Lung microvascular endothelial cell (primary cell): ENCODE data around the gene KCNK10. TPM values are rescaled to one million over a fixed set of nuclear protein-coding genes. Genes with fewer than 3 reads are reported as not detected.

Experiments used
- DNase-seq, 2 donors: peaks; one replicate each; pipeline versions ENCODE4 v3.0.0 to v3.0.0-alpha.2; 2010; ENCODE audit warnings: low read depth in 2 of 2
- total RNA-seq: library from RNA; depleted of rRNA; stranded (reverse); fragments of >200 nt; gene quantifications from 2 replicates; pipeline ENCODE4 v1.2.1, GENCODE V29; 2014

KCNK10 gene
- total RNA-seq, 1 donor from 2014 or later = not detected

GRCh38 chr14:88321692-88322503, 1.2 kb downstream of the KCNK10 start:
- no peak for DNase-seq

DNA sequence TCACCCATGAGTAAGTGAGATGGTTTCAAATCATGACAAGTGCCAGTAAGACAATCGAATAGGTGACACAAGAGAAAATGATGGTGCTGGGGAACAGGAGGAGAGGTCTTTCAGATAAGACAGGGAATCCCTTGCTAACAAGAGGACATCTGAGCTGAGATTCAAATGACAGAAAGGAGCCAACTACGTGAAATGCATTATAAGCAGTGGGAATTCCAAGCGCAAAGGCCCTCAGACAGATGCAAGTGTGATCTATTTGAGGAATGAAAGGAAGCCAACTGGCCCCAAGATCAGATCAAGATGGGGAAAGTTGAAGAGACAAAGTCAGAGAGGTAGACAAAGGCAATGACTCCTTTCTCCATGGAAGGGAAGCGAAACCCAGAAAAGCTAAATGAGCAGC, 4.7 kb downstream of the KCNK10 start:
- DNase-seq = no peak

- no peak for DNase-seq
These were observed 6.5 kb downstream of the KCNK10 start for GRCh38 chr14:88316521-88316920.

GRCh38 chr14:88312257-88312656, 10.8 kb downstream of the KCNK10 start:
- DNase-seq = no peak

DNA sequence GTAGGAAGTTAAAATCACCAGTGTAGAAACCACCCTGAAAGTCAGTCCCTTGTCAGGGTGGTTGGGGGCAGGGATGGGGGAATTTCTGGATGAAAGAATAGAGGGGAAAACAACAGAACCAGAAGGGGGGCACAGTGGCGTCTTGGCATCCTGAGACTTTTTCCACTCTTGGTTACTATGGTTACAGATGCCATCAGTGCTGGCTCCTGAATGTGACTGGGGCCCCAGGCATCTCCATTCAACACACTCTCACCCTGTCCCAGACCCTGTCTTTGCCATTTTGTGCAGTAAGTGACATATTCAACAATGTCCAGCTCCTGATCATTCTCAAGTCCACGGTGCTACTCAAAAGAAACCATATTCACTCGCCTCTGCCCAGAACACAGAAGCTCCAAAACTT, 11.3 kb downstream of the KCNK10 start:
- no peak for DNase-seq

GRCh38 chr14:88310449-88310848, 12.6 kb downstream of the KCNK10 start:
- no peak for DNase-seq

- DNase-seq = no peak
These were observed 13.0 kb downstream of the KCNK10 start for GRCh38 chr14:88310021-88310420.

DNA sequence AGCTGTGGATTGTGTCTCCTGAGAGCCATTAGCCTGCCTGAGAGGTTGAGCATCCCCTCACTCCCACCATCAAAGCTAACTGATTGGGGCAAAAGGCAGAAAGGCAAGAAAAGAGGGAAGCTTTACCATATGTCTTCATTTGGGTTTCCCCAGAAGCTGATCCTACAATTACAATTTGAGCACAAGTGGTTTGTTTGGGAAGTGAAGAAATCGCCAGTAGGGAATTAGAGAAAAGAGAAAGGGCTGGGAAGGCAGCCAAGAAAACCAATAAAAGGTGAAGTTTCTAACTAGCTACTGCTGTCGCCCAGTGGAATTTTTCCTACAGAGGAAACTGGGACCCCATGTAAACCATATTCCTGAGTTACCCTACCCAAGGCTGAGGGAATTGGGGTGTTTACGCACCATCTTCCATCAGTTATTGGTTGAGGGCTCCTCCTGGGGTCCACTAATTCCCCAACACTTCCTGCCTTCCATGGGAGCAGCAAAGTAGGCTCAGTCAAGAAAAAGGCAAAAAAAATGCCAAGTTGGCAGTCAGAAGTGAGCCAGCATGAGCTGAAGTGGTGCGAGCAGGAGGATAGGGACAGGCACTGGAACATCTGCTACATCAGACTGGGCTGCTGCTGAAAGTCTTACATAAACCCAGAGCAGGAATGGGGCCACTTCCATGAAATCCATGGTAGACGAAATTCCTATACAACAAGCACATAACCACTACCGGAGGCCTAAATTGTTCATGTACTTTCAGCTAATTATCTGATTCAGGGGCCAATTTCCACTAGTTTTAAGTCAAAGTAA, 17.3 kb downstream of the KCNK10 start:
- DNase-seq = no peak

DNA sequence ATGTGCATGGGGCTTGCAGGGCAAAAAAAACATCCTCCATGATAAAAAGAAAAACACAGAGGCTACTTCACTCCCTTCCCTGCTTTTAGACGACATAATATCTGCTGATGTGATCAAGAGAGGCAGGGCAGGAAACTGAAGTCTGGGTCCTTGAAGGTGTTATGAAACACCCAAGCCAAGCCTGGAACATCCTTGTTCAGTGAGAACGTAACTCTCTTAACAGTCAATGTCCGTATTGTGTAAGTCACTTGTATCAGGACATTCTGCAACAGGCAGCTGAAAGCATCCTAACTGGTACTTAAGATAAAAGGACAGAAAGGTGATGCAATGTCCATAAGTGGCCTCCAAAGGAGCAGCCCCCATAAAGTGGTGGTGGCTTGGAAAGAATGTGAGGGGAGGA, 20.0 kb downstream of the KCNK10 start:
- no peak for DNase-seq

GRCh38 chr14:88301381-88301780, 21.7 kb downstream of the KCNK10 start:
- DNase-seq = no peak

DNA sequence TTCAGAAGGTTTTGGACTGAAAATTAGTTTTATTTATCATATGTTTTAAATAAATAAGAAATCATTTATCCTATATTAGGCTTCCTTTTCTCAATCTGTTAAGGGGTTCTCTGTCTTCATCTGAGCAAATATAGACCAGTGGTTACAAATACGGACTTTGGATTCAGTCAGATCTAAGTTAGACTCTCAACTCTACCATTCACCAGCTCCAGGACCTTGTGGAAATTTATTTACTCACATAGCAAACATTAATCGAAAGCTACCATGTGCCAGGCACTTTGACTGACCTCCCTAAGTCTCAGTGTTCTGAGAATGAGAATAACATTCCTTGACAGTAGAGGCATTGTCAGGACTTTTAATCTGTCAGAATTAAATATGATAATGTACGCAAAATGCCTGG, 22.3 kb downstream of the KCNK10 start:
- DNase-seq = no peak

- no peak for DNase-seq
These were observed 23.1 kb downstream of the KCNK10 start for GRCh38 chr14:88299865-88300530.

GRCh38 chr14:88297306-88297705, 25.8 kb downstream of the KCNK10 start:
- no peak for DNase-seq

DNA sequence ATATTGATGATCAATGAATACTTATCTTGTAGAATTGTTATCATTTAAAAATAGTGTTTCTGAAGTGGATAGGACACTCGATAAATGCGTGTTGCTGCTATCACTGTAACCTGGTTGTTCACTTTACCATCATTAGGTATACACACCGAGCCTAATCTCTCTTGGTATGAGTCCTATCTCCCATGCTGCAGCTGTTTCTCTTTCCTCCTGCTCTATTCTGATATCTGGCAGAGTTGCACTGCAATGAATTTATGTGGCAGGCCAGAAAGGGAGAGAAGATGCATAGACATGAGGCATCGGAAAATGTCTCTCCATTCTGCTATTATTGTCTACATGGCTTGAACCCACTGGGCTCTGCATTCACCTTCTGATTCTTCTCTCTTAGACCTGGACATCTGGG, 26.7 kb downstream of the KCNK10 start:
- no peak for DNase-seq

DNA sequence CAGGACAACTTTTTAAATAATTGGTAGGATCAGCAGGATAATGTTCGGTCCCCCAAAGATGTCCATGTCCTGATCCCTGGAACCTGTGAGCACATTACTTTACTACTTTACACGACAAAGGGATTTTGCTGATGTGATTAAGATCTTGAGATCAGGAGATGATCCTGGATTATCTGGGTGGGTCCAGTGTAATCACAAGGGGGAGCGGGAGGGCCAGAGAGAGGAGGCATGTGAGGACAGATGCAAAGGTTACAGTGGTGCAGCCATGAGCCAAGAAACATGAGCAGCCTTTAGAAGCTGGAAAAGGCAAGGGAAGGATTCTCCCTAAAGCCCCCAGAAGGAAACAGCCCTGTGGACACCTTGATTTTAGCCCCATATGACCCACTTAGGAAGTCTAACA, 33.1 kb downstream of the KCNK10 start:
- DNase-seq = no peak

- DNase-seq = no peak
These were observed 33.8 kb downstream of the KCNK10 start for GRCh38 chr14:88289234-88289633.

DNA sequence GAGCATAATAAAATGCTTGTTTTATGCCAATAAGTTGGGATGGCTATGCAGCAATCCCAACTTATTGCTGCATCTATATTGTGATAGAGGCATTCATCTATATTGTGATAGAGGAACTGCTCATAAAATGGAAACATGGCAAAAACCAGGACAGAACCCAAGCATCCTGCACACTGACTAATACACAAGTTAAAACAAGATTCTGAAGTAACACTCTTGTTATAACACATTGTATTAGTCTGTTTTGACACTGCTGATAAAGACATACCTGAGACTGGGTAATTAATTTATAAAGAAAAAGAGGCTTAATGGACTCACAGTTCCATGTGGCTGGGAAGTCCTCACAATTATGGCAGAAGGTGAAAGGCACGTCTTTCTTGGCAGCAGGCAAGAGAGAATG, 36.8 kb downstream of the KCNK10 start:
- no peak for DNase-seq

GRCh38 chr14:88281447-88281846, 41.6 kb downstream of the KCNK10 start:
- DNase-seq = no peak

DNA sequence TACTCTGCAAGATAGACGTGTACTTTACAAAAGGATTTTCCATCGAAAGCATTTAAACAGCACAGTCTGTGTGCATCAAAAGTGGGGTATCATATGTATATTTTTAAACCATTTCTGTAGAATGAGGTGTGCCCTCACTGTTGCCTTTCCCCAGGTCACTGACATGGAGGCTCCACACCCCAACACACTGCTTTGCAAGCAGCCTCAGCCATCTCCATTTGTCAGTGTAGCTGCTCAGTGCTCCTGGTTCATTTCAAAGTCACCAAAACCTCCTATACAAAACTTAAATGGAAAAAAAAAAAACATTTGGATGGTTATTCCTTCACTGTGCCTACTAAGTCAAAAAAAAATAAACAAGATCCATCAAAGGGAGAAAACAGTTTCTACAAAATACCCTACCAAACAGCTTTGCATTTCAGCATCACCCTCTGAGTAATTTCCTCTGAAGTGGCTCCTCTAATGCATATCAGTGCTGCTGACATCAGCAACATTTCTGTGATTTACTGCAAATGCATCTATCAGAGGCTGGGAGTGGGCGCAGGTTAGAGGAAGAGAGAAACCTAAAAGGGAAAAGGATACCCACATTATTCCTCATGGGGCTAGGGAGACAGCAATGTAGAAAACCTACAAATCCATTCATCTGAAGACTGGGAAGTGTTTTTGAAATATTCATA, 46.0 kb downstream of the KCNK10 start:
- DNase-seq = no peak

DNA sequence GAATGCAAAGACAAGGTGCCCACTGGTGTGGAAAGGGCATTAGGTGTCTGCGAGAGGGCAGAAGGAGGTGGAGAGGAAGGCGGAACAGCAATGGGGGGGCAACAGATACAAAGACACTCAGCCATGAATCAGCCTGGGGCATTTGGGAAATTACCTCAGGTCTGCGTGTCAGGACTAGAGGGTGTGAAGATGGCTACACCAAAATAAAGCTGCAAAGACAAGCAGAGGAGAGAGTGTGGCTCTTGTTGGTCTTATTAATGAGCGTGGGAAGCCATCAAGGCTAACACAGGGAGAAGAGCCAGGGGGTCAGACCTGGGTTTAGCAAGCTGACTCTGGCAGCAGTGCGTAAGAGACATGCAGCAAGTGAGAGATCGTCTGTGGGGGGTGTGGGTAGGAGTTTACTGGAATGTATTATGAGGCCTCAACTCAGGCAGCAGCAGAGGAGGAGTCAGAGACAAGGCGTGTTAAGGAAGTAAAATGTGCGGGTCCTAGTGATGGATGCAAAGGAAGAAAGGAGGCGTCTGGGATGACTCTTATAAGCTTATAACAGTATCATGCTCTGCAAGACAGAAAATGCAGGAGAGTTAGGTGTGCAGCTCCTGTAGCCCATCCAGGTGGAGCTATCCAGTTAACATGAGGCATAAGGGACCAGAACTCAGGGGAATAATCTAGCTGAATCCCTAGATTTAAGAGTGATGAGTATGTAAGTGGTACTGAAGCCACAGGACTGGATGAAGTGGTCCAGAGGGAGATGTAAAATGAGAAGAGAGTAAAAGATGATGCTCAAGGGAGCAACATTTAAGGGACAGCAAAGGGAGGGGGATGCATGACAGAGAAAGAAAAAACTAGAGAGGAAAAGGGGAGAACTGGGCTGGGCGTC, 50.4 kb downstream of the KCNK10 start:
- no peak for DNase-seq

DNA sequence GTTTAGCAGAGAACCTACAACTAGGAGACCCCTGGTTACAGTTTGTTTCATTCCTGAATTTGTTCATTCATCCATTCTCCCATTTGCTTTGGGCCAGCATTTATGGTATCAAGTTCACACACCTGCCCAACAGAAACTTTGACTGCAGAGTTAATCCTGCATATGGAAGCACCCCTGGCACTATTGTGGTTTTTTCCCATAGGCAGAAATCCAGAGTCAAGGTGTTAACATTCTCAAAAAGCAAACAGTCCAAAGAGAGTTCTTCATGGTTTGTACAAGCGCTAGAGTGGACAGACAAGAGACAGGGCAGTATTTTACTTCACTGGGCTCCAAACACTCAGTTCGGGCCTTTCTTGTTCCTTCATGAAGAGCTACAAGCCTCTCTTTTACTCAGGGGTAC, 51.9 kb downstream of the KCNK10 start:
- no peak for DNase-seq
